Heart left ventricle (tissue), 16 donors: ENCODE results near the gene DDX51. TPM values are rescaled to one million over a fixed set of nuclear protein-coding genes. Genes with fewer than 3 reads are reported as not detected.

ENCODE experiments used
- ATAC-seq, 4 donors: fragments of 200-7000 bp; cut with Tn5 transposase; one replicate each; pipeline ENCODE4 v1.9.1; 2020 to 2022; ENCODE audit warnings: moderate library complexity in 4 of 4, mild to moderate bottlenecking in 3 of 4, moderate number of reproducible peaks in 1 of 4
- DNase-seq, 5 donors: peaks; one replicate each; pipeline ENCODE4 v3.0.0-alpha.2; 2020
- H3K27ac ChIP-seq, 12 donors: fragments of 200-600 bp; sonication (generic) in 4 of 12; one replicate each; pipeline versions ENCODE4 v1.5.0 to v1.8.0; 2016 to 2022; ENCODE audit warnings: mild to moderate bottlenecking in 2 of 12
- H3K27me3 ChIP-seq, 9 donors: fragments of 200-600 bp; sonication (generic) in 2 of 9; one replicate each; pipeline versions ENCODE4 v1.5.1 to v1.8.0; 2016 to 2022; ENCODE audit warnings: mild to moderate bottlenecking in 3 of 9
- H3K36me3 ChIP-seq, 9 donors: fragments of 200-600 bp; sonication (generic) in 2 of 9; one replicate each; pipeline versions ENCODE4 v1.5.0 to v1.8.0; 2018 to 2022; ENCODE audit warnings: mild to moderate bottlenecking in 2 of 9
- H3K4me1 ChIP-seq, 12 donors: fragments of 200-600 bp; sonication (generic) in 4 of 12; one replicate each; pipeline versions ENCODE4 v1.5.0 to v1.8.0; 2016 to 2022; ENCODE audit warnings: mild to moderate bottlenecking in 3 of 12
- H3K4me3 ChIP-seq, 12 donors: fragments of 200-600 bp; sonication (generic) in 4 of 12; one replicate each; pipeline versions ENCODE4 v1.5.0 to v1.8.0; 2017 to 2022; ENCODE audit warnings: mild to moderate bottlenecking in 9 of 12, moderate library complexity in 4 of 12
- H3K9me3 ChIP-seq, 12 donors: fragments of 200-600 bp; sonication (generic) in 4 of 12; one replicate each; pipeline versions ENCODE4 v1.5.0 to v1.8.0; 2016 to 2022; ENCODE audit warnings: mild to moderate bottlenecking in 1 of 12
- CTCF ChIP-seq, 12 donors: fragments of 200-600 bp; sonication (generic) in 4 of 12; IDR thresholded peaks; one replicate each; pipeline versions ENCODE4 v1.5.0 to v1.8.0; 2018 to 2022; ENCODE audit warnings: antibody characterized with exemption in 12 of 12, mild to moderate bottlenecking in 5 of 12
- POLR2A ChIP-seq, 2 donors: fragments of 450-650 bp; IDR thresholded peaks; one replicate each; pipeline ENCODE4 v1.6.1; 2017; ENCODE audit warnings: antibody characterized with exemption in 2 of 2, mild to moderate bottlenecking in 2 of 2, moderate library complexity in 2 of 2
- WGBS, 4 donors: extraction: QIAGEN DNeasy Blood & Tissue Kit in 2 of 4; methylation state at CpG; one replicate each; pipeline versions ENCODE4 v1.1.5 to v1.1.7; 2013 to 2018; 5-methylcytosine and 5-hydroxymethylcytosine counted together
- intact Hi-C, 10 donors: fragments of 100-400 bp; cut with DNase I; formaldehyde crosslinking; loops; one replicate each; pipeline versions ENCODE4 v1.11.1 to v1.14.2; 2022
- polyA plus RNA-seq, 2 donors: library from polyadenylated mRNA; stranded (reverse); fragments of 200-250 nt; gene quantifications; one replicate each; pipeline ENCODE4 v1.2.3, GENCODE V29; 2013
- total RNA-seq, 9 donors: library from RNA; depleted of rRNA in 2 of 9; stranded (reverse); fragments of >200 nt in 2 of 9; fragmentation: NEBNext Ultra II Directional in 3 of 9; extraction: Animal tissue kit (Norgen Biotek cat#: 25700) in 3 of 9; gene quantifications; one replicate each; pipeline versions ENCODE4 v1.1.0 to v1.2.4, GENCODE V29; 2016 to 2023
- donor health status: ischemic (EF 13 %, LVEDD 7.1; RV severe dilation, severe dysfunction).
- donor health status: healthy with polysubstance abuse.
- donor health status: DM: no; HTN: yes; CAD: no.
- donor health status: DM: no; HTN: no; CAD: no.
- donor health status: ischemic (EF 25% LVEDD 6.9; RV normal size, moderate dysfunction).
- donor health status: ischemic (EF 25% LVEDD 5.7; RV mildly dilated, moderate dysfunction).
- donor health status: healthy.
- donor health status: DM: yes; HTN: yes; CAD: no.
- donor health status: ischemic (EF 35%, LVEDD 5.7; RV mildly dilated, moderate dysfunction).
- donor health status: nonischemic (EF 11% LVEDD 7.7; RV severe dilation, severe dysfunction).
- donor health status: DM: yes; HTN: yes; CAD: no.
- donor health status: PGD.
- donor health status: ischemic (EF 29% LVEDD 5.4; RV normal size, mild dysfunction).
- donor health status: nonischemic (EF 23%, LVEDD 6.1; RV moderate dilation, normal function).

Gene DDX51
- total and polyA plus RNA-seq, 11 donors, result 4.1 to 14.7 (median 8.6) TPM

GRCh38 chr12:132142679-132143335 is 1.3 kb downstream of the DDX51 start:
- H3K27ac ChIP-seq, result no peak overlapping the region

GRCh38 chr12:132141976-132142678 is 2.0 kb downstream of the DDX51 start:
- no peak for TF ChIP-seq CTCF (IDR thresholded peaks at IDR 0.05)
- no peak for TF ChIP-seq POLR2A (IDR thresholded peaks at IDR 0.05)
- H3K4me3 ChIP-seq, result peak overlapping the region in 3 of 12 donors; percentile 3 to 84 (median 78)
- WGBS, 4 donors, result 92 to 95% (median 94%) methylated on average over 9 to 22 of the region's 22 CpGs
- ATAC-seq, result no peak
- DNase-seq, result peak in 2 of 5 donors; percentile 21 to 61
- H3K9me3 ChIP-seq, result no peaks in the 10 kb centered on the region
- H3K4me1 ChIP-seq, result peaks cover 3 to 32% (median 21%) of the 10 kb centered on the region in 12 donors
- intact Hi-C loops, result no loop called here
- H3K27ac ChIP-seq, result no peak overlapping the region
- H3K27me3 ChIP-seq, result no peaks in the 10 kb centered on the region
- peaks cover 0 to 50% (median 44%) of the 10 kb centered on the region in 9 donors for H3K36me3 ChIP-seq

More at GRCh38 chr12:132142679-132143335, 1.3 kb downstream of the DDX51 start:
- H3K36me3 ChIP-seq, result peaks cover 0 to 55% (median 44%) of the 10 kb centered on the region in 9 donors
- no peaks in the 10 kb centered on the region for H3K27me3 ChIP-seq
- ATAC-seq, result no peak
- intact Hi-C loops, result no loop called here
- peak overlapping the region in 11 of 12 donors; percentile 77 to 99 (median 92) for H3K4me3 ChIP-seq
- 77 to 81% (median 80%) methylated on average over 20 to 24 of the region's 24 CpGs for WGBS, 4 donors
- H3K4me1 ChIP-seq, result peaks cover 3 to 32% (median 21%) of the 10 kb centered on the region in 12 donors
- H3K9me3 ChIP-seq, result no peaks in the 10 kb centered on the region
- no peak for TF ChIP-seq CTCF (IDR thresholded peaks at IDR 0.05)
- TF ChIP-seq POLR2A (IDR thresholded peaks at IDR 0.05), result no peak
- peak in 2 of 5 donors; percentile 13 to 57 for DNase-seq

- Histone ChIP-seq H3K27me3 (no peaks in the 10 kb centered on the region), H3K4me3 (no peak overlapping the region), H3K9me3 (no peaks in the 10 kb centered on the region), H3K36me3 (peaks cover 0 to 49% (median 44%) of the 10 kb centered on the region in 9 donors), H3K27ac (no peak overlapping the region), H3K4me1 (peaks cover 3 to 32% (median 21%) of the 10 kb centered on the region in 12 donors)
- ATAC-seq (no peak), DNase-seq (peak in 3 of 5 donors; percentile 18 to 52 (median 21))
- intact Hi-C loops, result no loop called here
- TF ChIP-seq CTCF (IDR thresholded peaks at IDR 0.05) (no peak), POLR2A (IDR thresholded peaks at IDR 0.05) (no peak)
- WGBS, 4 donors, result 92 to 94% (median 94%) methylated on average over 15 to 38 of the region's 38 CpGs
These were observed 2.9 kb downstream of the DDX51 start for GRCh38 chr12:132140918-132141841.
